Stomach smooth muscle (tissue), 2 donors: ENCODE results near the gene SMIM31.

Experiments
- H3K27ac ChIP-seq: one replicate; pipeline ENCODE4 v1.7.0; 2013; ENCODE audit warnings: mild to moderate bottlenecking, low read length, inconsistent platforms
- H3K27me3 ChIP-seq, 2 donors: one replicate each; pipeline ENCODE4 v1.7.0; 2013; ENCODE audit warnings: low read length in 2 of 2; ENCODE audit not compliant: insufficient read depth in 2 of 2, control insufficient read depth in 1 of 2
- H3K36me3 ChIP-seq, 2 donors: one replicate each; pipeline ENCODE4 v1.7.0; 2013; ENCODE audit warnings: low read length in 2 of 2; ENCODE audit not compliant: control insufficient read depth in 2 of 2, insufficient read depth in 2 of 2
- H3K4me1 ChIP-seq: one replicate; pipeline ENCODE4 v1.7.0; 2013; ENCODE audit warnings: low read length; ENCODE audit not compliant: control insufficient read depth, insufficient read depth
- H3K4me3 ChIP-seq, 2 donors: one replicate each; pipeline ENCODE4 v1.7.0; 2013; ENCODE audit warnings: low read length in 2 of 2
- H3K9ac ChIP-seq, 2 donors: one replicate each; pipeline ENCODE4 v1.7.0; 2013; ENCODE audit warnings: low read length in 2 of 2, mild to moderate bottlenecking in 1 of 2
- H3K9me3 ChIP-seq, 2 donors: one replicate each; pipeline ENCODE4 v1.7.0; 2013; ENCODE audit warnings: low read length in 2 of 2; ENCODE audit not compliant: control insufficient read depth in 2 of 2
- donor health status: healthy.
- donor health status: Pancreatic carcinoma.

The SMIM31 gene

DNA sequence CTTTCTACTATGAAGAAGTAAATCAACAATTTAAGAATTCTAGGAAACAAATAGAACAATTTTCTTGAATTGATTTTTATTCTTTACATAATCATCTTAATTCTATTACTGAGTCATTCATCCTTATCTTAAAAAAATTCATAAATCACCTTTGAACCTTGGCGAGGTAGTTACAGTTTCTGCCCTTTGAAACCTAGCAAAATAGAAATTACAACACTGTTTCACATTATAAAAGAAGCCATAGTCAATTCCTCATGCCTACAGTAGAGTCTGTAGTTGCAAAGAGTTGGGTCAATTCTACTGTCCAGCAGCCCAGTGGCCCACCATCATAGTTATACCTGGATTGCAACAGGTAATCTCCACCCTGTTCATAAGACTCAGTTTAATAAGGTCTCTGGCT lies 7.3 kb downstream of the SMIM31 start:
- H3K4me3 ChIP-seq, result no peak overlapping the region
- H3K9ac ChIP-seq, result no peak overlapping the region
- H3K9me3 ChIP-seq, result no peaks in the 10 kb centered on the region
- H3K36me3 ChIP-seq, result no peaks in the 10 kb centered on the region
- no peaks in the 10 kb centered on the region for H3K27me3 ChIP-seq
- no peak overlapping the region for H3K27ac ChIP-seq
- no peaks in the 10 kb centered on the region for H3K4me1 ChIP-seq

DNA sequence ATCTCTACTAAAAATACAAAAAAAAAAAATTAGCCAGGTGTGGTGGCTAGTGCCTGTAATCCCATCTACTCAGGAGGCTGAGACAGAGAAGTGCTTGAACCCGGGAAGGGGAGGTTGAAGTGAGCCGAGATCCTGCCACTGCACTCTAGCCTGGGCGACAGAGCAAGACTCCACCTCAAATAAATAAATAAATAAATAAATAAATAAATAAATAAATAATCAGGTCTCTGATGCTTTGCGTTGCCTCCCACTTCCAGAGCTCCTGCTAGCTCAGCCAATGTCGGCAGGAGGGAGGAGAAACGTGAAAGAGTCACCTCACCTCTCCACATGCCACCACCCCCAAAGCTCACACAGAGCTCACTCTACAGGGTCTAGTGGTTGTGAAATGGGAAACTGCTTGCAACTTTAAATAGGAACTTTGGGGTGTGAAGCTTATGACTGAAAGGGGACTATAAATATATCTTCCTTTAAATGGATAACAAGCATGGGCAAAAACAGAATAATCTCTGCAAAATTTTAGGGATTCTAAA lies 7.9 kb downstream of the SMIM31 start:
- Histone ChIP-seq H3K4me3 (no peak overlapping the region), H3K4me1 (no peaks in the 10 kb centered on the region), H3K27me3 (peaks cover 0 to under 1% of the 10 kb centered on the region in 2 donors), H3K27ac (no peak overlapping the region), H3K9me3 (no peaks in the 10 kb centered on the region), H3K9ac (no peak overlapping the region), H3K36me3 (no peaks in the 10 kb centered on the region)

GRCh38 chr4:164765096-164765495 lies 11.2 kb downstream of the SMIM31 start:
- H3K27ac ChIP-seq, result no peak overlapping the region
- no peak overlapping the region for H3K9ac ChIP-seq
- no peak overlapping the region for H3K4me3 ChIP-seq
- no peaks in the 10 kb centered on the region for H3K9me3 ChIP-seq
- peaks cover 0 to 2% of the 10 kb centered on the region in 2 donors for H3K27me3 ChIP-seq
- no peaks in the 10 kb centered on the region for H3K4me1 ChIP-seq
- no peaks in the 10 kb centered on the region for H3K36me3 ChIP-seq

GRCh38 chr4:164765833-164766232 lies 11.9 kb downstream of the SMIM31 start:
- no peak overlapping the region for H3K4me3 ChIP-seq
- H3K9ac ChIP-seq, result no peak overlapping the region
- H3K36me3 ChIP-seq, result no peaks in the 10 kb centered on the region
- peaks cover 0 to 2% of the 10 kb centered on the region in 2 donors for H3K27me3 ChIP-seq
- H3K9me3 ChIP-seq, result no peaks in the 10 kb centered on the region
- H3K4me1 ChIP-seq, result no peaks in the 10 kb centered on the region
- no peak overlapping the region for H3K27ac ChIP-seq

- no peak overlapping the region for H3K4me3 ChIP-seq
These were observed 14.6 kb downstream of the SMIM31 start for GRCh38 chr4:164768516-164768915.

DNA sequence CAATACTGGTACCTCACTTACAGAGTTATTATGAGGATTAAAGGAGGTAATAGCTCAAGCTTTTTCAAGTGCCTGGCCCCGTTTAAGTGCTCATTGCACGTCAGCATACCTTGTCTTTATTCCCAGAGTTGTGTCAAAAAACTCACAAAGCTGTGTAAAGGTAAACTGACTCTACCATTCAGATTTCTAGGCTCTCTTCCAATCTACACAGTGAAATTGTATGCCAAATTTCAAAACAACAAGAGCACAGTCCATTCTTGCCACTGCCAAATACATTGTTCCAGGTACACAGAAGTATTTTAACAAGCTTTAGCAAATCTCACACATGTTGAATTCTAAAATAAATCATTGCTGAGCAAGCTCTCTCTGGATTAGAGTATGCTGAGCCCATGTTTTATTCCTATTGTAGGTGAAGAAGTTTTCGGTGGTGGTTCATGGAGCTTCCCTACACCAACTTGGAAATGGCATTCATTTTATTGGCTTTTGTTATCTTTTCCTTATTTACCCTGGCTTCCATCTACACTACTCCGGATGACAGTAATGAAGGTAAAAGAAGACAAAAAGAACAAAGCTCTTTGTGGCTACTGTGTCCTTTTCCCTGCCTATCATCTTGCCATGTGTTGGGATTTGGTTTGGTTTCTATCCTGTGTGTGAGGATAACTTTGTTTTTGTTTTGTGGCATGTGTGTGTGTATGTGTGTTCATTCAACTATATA lies 16.2 kb downstream of the SMIM31 start:
- H3K9me3 ChIP-seq, result no peaks in the 10 kb centered on the region
- H3K36me3 ChIP-seq, result no peaks in the 10 kb centered on the region
- H3K4me1 ChIP-seq, result no peaks in the 10 kb centered on the region
- no peak overlapping the region for H3K4me3 ChIP-seq
- H3K27ac ChIP-seq, result no peak overlapping the region
- no peak overlapping the region for H3K9ac ChIP-seq
- peaks cover 0 to 2% of the 10 kb centered on the region in 2 donors for H3K27me3 ChIP-seq

More at GRCh38 chr4:164768516-164768915, 14.6 kb downstream of the SMIM31 start:
- Histone ChIP-seq H3K9me3 (no peaks in the 10 kb centered on the region), H3K9ac (no peak overlapping the region), H3K36me3 (no peaks in the 10 kb centered on the region), H3K4me1 (no peaks in the 10 kb centered on the region), H3K27me3 (peaks cover 0 to 2% of the 10 kb centered on the region in 2 donors), H3K27ac (no peak overlapping the region)

- Histone ChIP-seq H3K9ac (no peak overlapping the region), H3K4me3 (no peak overlapping the region), H3K4me1 (no peaks in the 10 kb centered on the region), H3K27me3 (peaks cover 0 to 2% of the 10 kb centered on the region in 2 donors), H3K36me3 (no peaks in the 10 kb centered on the region), H3K9me3 (no peaks in the 10 kb centered on the region), H3K27ac (no peak overlapping the region)
These were observed 17.2 kb downstream of the SMIM31 start for GRCh38 chr4:164771088-164771487.

DNA sequence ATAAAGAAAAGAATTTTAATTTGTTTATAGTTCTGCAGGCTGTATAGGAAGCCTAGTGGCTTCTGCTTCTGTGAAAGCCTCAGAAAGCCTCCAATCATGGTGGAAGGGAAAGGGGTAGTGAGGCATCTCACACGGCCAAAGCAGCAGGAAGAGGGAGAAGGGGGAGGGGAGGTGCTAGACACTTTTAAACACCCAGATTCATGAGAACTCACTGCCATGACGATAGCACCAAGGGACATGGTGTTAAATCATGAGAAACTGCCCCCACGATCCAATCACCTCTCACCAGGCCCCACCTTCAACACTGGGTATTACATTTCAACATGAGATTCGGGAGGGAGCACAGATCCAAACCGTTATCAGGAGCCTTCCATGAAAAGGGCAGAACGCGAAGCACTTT lies 18.1 kb downstream of the SMIM31 start:
- Histone ChIP-seq H3K4me3 (no peak overlapping the region), H3K4me1 (no peaks in the 10 kb centered on the region), H3K9me3 (no peaks in the 10 kb centered on the region), H3K36me3 (no peaks in the 10 kb centered on the region), H3K27me3 (no peaks in the 10 kb centered on the region), H3K9ac (no peak overlapping the region), H3K27ac (no peak overlapping the region)

- Histone ChIP-seq H3K4me3 (no peak overlapping the region), H3K27me3 (no peaks in the 10 kb centered on the region), H3K9me3 (no peaks in the 10 kb centered on the region), H3K27ac (no peak overlapping the region), H3K9ac (no peak overlapping the region), H3K36me3 (no peaks in the 10 kb centered on the region), H3K4me1 (no peaks in the 10 kb centered on the region)
These were observed 25.1 kb downstream of the SMIM31 start for GRCh38 chr4:164779080-164779479.

DNA sequence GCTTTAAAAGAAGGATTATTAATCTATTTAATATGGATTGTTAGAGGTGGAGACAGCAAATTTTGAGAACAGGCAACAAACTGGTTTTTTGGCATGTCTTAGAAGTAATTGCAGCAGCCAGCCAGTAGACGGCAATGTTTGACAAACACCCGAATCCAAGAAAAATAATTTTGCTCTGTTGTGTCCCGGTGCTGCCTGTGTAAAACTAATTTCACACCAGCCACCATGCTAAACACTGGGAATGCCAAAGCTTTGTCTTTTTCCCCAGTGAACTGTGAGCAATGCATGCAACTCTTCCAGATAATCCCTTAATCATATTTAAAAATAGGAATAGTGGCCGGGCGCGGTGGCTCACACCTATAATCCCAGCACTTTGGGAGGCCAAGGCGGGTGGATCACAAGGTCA lies 25.9 kb downstream of the SMIM31 start:
- Histone ChIP-seq H3K27ac (no peak overlapping the region), H3K9ac (no peak overlapping the region), H3K4me3 (no peak overlapping the region), H3K27me3 (no peaks in the 10 kb centered on the region), H3K36me3 (no peaks in the 10 kb centered on the region), H3K9me3 (no peaks in the 10 kb centered on the region), H3K4me1 (no peaks in the 10 kb centered on the region)

- Histone ChIP-seq H3K9ac (no peak overlapping the region), H3K36me3 (no peaks in the 10 kb centered on the region), H3K27ac (no peak overlapping the region), H3K4me1 (no peaks in the 10 kb centered on the region), H3K9me3 (no peaks in the 10 kb centered on the region), H3K27me3 (no peaks in the 10 kb centered on the region), H3K4me3 (no peak overlapping the region)
These were observed 26.9 kb downstream of the SMIM31 start for GRCh38 chr4:164780839-164781238.
